Tongue (tissue), 2 donors: ENCODE results near the gene MKKS. TPM values are rescaled to one million over a fixed set of nuclear protein-coding genes. Genes with fewer than 3 reads are reported as not detected.
"Not testable (repeated sequence)": the region's sequence is repeated elsewhere in the genome, so short reads cannot be mapped to it uniquely, and the experiment has no call there.

Experiments used
- DNase-seq: peaks from one replicate; pipeline ENCODE4 v3.0.0-alpha.2; 2015
- total RNA-seq: library from RNA; depleted of rRNA; stranded (reverse); fragments of >200 nt; gene quantifications from one replicate; pipeline ENCODE4 v1.2.3, GENCODE V29; 2014

Gene MKKS
- total RNA-seq, 1 donor from 2014 or later: 15.4 TPM

DNA sequence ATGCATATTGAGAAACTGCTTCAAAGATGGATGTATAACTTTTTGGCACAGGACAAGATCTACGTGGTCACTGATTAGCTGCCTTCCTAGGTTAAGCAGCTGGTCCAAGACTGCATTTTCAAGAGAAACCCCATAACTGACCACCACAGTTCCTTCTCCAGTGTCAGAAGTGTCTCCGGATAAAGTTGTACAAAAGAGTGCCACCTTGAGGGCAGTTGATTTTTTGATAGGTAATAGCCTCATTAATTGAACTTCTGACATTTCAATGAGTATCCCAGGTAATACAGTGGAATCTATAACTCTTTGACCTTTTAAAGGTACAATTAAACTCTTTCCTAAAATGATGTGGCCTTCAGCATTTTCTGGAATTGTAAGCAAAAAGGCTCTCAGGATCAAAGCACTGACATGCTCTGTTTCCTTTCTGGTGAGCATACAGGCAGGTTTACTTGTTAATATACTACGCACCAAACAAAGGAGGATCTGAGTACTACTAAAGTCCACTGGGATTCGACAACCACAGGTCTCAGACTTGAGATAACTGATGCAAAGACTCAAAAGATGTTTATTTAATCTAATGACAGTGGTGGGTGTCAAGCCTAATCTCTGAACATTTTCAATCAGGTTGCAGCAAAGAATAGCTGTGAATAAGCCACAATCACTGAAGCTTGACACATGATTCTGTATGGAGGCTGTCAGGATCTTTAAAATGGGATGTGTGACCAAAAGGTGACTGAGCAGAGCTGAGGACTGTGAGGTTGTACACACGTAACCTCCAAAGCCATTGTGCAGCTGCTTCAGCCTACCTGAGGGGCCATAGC lies 21.2 kb downstream of the MKKS start:
- DNase-seq: no peak

- DNase-seq: no peak
Observed at GRCh38 chr20:10411673-10412072, 22.3 kb downstream of the MKKS start.

- DNase-seq: no peak
Observed at GRCh38 chr20:10408108-10408813, 25.8 kb downstream of the MKKS start.

DNA sequence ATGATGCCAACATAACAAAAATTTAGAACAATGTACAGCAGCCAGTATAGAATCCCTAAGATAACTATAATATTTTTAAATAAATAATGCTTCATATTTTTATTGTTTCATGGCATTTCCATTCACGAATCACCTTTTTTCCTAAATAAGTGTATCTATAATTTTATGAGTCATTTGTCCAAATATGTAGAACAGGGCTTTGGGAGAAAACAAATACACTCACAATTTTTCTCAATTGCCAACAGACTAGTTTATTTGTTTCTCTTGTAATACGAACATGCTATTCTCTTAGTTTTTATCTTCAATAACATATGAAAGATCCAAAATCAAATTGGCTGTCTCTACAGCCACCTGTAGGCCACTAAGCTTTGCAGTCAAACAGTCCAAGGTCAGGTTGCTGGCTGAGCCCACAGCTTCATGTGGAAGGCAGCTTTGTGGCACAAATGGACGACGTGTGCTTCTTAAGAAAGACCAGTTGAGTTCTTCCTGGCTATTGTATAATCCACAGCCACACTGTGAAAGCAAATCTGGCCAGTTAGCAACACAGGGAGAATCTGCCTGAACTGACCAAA lies 29.0 kb downstream of the MKKS start:
- DNase-seq: no peak

- no peak for DNase-seq
Observed at GRCh38 chr20:10404023-10404628, 29.9 kb downstream of the MKKS start.

- DNase-seq: peak; percentile 20
Observed at GRCh38 chr20:10402938-10403608, 30.9 kb downstream of the MKKS start.

DNA sequence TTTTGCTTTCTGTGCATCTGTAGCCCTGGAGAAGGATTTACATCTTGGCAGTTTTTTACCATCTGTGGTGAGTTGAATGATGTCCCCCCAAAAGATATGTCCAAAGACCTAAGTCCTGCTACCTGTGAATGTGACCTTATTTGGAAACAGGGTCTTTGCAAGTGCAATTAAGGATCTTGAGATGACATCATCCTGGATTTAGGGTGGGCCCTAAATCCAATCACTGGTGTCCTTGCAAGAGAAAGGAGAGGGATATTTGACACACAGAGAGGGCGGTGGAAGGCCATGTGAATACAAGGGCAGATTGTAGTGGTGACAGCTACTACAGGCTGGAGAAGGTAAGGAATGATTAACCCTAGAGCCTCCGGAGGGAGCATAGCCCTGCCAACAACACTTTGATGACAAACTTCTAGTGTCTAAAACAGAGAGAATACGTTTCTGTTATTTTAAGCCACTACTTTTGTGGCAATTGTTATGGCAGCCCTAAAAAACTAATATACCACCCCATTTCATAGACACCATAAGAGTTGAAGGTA lies 35.1 kb downstream of the MKKS start:
- DNase-seq: no peak

- not testable (repeated sequence) for DNase-seq
Observed at GRCh38 chr20:10394752-10395151, 39.3 kb downstream of the MKKS start.

- DNase-seq: no peak
Observed at GRCh38 chr20:10390709-10391108, 43.3 kb downstream of the MKKS start.

- no peak for DNase-seq
Observed at GRCh38 chr20:10388597-10388996, 45.4 kb downstream of the MKKS start.

- DNase-seq: no peak
Observed at GRCh38 chr20:10387686-10388085, 46.3 kb downstream of the MKKS start.

DNA sequence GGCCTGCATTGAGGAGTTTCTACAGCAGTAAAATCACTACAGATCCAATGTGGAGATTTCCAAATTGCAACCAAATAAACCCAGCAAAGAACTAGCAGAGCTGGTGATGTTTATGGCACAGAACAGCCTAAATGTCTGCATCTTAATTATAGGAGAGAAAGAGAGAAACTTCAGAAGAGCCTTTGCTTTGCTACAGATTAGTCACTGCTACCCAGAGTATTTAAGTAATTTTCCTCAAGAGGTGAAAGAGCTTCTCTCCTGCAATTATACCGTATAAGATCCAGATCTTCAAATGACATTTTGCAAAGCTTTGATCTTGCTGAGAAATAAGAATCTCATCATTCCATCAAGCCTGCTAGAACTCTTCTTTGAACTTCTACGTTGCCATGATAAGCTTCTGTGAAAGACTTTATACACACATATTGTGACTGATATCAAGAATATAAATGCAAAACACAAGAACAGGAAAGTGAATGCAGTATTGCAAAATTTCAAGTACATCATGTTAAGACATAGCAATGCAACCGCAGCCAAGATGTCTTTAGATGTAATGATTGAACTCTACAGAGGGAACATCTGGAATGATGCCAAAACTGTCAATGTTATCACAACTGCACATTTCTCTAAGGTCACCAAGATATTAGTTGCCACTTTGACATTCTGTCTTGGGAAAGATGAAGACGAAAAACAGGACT lies 48.0 kb downstream of the MKKS start:
- DNase-seq: peak; percentile 10

- DNase-seq: no peak
Observed at GRCh38 chr20:10381477-10381876, 52.5 kb downstream of the MKKS start.

DNA sequence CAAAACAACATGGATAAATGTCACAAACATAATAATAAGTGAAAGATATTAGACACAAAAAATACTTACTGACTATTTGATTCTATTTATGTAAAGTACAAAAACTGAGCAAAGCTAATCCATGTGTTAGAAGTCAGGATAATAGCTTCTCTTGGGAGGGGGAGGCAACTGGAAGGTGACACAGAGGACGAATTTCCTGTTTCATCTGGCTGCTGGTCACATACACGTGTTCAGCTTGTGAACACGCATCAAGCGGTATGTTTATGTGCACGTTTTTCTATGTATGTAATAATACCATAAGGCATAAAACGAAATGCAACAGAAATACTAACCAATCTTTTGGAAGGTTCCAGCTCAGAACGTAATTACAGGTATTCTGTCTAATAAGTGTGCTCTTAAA lies 54.3 kb downstream of the MKKS start:
- no peak for DNase-seq

GRCh38 chr20:10376270-10377075 lies 57.5 kb downstream of the MKKS start:
- no peak for DNase-seq

GRCh38 chr20:10375191-10375590 lies 58.8 kb downstream of the MKKS start:
- no peak for DNase-seq

GRCh38 chr20:10374036-10374435 lies 60.0 kb downstream of the MKKS start:
- no peak for DNase-seq

DNA sequence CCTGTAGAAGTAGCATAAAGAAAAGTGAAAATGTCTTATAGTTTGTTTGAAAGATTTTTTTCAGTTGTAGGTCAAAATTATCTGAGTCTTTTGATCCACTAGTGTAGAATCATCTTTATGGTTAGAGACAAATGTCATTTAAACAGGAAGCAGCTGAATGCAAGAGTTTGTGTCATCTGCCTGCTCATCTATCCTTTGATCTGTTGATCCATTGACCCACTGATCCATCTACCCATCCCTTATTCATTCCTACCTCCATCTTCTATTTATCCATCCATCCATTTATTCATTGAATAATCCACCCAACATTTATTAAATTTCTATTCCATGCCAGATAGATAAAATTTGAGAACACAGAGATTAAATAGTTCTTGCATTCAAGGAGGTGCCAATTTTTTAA lies 62.6 kb downstream of the MKKS start:
- no peak for DNase-seq

DNA sequence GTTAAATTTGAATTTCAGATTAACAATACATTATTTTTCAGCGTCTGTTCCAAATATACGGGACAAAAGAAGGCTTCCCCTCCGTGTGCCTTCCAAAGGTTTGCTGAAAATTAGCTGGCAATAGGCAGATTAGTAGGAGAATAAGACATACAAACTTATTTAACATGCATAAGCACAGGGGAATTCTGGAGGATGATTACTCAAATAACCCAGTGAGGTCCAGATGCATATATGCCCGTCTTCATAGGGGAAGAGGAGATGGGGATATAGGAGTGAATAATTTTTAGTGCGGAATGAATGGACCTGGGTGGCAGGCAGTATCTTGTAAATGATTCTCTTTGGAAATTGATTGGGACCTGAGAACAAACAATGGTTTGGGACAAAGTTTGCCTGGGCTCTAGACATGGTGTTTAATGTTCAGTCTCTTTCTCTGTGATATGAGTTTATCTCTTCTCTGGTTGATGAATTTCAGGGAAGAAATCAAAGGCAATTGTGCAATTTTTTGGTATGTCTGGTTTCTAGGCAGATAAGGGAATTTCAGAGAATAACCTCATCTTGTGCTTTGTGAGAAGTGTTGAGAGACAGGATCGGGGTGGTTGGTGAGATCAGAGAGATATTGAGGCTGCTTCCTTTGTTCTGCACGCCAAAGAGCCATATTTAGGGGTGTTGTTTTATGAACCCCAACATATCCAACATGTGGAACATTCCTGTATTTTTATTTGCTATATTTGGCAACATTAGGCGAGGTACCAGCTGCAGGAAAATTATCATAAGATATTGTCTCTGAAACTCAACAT lies 63.7 kb downstream of the MKKS start:
- DNase-seq: no peak

DNA sequence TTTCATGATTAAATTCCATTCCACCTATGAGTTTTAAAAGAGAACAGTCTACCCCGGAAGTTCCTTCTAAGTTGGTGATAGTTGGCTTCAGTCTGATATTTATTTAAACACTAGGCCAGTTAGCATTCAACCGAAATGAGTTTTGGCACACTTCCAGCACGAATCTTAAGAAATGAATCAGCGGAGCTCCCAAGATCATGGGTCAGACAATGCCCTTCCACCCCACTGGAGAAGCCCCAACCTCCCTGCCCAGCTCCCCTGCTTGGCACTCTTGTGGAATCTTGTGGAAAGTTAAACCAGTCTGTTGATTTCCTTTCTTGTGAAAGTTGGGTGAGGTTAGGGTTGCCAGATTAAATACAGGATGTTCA lies 64.3 kb downstream of the MKKS start:
- DNase-seq: no peak
